Muscle of arm (tissue), 12 donors: ENCODE data around the gene SRL. TPM values are rescaled to one million over a fixed set of nuclear protein-coding genes. Genes with fewer than 3 reads are reported as not detected.
"Not testable (repeated sequence)": the region's sequence is repeated elsewhere in the genome, so short reads cannot be mapped to it uniquely, and the experiment has no call there.

ENCODE experiments used
- DNase-seq: peaks from one replicate; pipeline ENCODE4 v3.0.0-alpha.2; 2013
- polyA plus RNA-seq, 12 donors: library from polyadenylated mRNA; unstranded; fragments of 120-200 nt; gene quantifications; one replicate each; pipeline ENCODE4 v1.2.1, GENCODE V29; 2013; ENCODE audit not compliant: insufficient read length in 12 of 12

Gene SRL
- polyA plus RNA-seq, 12 donors: 146 to 746 (median 542) TPM

DNA sequence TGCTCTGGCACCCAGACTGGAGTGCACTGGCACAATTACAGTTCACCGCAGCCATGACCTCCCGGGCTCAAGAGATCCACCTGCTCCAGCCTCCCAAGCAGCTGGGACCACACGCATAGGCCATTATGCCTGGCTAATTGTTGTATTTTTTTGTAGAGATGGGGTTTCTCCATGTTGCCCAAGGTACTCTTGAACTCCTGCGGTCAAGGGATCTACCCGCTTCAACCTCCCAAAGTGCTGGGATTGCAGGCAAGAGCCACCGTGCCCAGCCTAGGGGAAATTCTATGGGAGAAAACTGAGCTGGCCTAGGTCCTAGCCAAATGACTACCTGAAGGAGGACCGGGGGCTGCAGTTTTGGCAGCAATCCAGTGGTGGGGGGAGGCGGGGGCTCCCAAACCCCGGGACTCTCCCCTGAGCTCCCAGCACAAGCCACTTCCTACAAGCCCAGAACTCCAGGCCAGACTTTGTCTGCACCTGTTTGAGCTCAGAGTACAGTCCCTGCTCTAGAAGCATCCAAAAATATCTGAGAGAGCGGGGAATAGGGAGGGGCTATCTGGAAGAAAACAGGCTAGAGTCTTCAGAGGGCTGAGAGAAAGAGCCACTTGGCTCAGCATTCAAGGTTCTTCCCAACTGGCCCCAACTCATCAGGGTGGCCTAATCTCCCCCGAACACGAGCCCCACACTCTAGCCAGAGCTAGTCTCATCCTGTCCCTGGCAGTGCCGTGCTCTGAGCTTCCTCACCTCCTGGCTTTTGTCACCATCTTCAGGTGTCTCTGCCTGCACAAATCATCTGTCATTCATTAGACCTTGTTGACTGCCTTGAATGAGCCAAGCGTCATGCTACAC lies 9.1 kb downstream of the SRL start:
- peak; percentile 81 for DNase-seq

DNA sequence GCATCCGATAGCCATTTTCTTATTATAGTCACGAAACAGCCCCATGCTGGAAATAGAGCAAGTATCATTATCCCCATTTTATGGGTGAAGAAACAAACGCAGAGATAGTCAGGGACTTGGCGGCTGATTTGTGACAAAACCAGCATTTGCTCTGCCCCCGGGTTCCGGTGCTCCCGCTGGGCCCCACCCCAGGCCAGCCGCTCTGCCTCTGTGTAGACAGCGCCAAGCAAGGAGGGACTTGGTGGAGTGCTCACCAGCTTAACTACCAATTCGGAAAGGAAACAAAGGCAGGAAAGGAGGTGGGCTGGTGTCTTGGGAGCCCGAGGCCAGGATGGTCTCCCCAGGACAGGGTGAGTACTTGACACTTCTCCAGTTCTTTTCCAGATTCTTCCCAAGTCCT lies 10.0 kb downstream of the SRL start:
- DNase-seq: no peak

DNA sequence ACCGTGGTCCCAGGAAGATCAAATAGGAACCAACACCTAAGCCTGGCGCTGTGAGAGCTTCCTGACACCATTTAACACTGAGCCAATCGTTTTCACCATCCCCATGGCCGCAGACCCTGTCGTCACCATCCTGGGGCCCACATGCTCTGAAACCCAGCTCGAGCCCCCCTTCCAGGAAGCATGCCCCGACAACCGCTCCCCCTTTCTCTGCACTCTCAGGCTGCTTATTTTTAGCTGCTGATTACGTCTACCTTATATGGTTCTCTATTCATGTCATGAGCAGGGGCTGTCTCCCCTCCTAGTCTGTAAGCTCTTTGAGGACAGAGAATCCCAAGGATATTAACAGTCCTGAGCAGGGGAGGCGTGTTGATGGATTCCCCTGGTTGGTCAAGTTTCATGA lies 10.5 kb downstream of the SRL start:
- DNase-seq: no peak

DNA sequence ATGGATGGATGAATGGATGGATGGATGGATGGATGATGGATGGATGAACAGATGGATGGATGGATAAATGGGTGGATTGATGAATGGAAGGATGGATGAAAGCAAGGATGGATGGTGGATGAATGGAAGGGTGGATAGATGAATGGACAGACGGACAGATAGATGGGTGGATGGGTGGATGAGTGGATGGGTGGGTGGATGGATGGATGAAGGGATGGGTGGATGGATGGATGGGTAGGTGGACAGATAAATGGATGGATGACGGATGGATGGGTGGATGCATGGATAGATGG lies 14.9 kb downstream of the SRL start:
- DNase-seq: no peak

DNA sequence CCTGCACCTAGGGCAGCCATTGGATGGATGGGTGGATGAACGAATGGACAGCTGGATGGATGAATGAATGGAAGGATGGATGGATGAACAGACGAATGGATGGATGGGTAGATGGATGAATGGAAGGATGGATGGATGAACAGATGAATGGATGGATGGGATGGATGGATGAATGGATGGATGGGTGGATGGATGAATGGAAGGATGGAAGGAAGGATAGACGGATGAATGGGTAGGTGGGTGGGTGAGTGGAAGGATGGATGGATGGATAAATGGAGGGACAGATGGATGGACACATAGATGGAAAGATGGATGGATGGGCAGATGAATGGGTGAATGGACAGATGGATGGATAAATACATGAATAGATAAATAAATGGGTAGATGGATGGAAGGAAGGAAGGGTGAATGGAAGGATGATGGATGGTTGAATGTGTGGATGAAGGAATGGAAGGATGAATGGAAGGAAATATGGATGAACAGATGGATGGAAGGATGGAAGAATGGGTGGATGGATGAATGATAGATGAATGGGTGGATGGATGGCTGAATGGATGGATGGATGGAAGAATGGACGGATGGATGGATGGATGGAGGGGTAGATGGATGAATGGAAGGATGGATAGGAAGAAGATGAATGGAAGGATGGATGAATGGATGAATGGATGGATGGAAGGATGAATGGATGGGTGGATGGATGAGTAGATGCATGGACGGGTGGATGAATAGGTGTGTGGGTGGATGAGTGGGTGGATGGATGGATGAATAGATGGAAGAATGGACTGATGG lies 15.4 kb downstream of the SRL start:
- DNase-seq: no peak

DNA sequence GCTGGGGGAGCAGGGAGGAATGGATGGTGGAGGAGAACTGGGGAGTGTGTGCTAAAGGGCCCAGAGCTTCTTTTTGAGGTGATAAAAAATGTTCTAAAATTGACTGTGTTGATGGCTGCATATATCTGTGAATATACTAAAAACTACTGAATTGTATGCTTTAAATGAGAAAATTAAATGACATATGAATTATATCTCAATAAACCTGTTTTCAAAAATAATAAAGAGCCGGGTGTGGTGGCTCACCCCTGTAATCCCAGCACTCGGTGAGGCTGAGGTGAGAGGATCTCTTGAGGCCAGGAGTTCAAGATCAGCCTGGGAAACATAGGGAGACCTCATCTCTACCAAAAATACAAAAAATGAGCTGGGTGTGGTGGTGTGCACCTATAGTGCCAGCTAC lies 16.8 kb downstream of the SRL start:
- no peak for DNase-seq

DNA sequence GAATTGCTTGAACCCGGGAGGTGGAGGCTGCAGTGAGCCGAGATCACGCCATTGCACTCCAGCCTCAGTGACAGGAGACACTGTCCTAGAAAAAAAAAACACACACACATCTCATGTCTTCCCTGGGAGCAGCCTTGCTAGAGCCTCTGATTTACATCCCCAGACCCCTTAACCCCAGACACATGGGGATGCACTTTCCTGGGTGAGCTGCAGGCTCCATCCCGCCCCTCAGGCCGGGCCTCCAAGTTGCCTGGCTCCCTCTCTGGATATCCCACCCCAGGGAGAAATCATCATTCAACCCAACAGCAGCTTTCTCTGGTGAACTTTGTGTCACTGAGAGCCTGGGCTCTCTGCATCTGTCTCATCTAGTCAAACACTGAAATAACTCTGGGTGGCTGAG lies 21.5 kb downstream of the SRL start:
- no peak for DNase-seq

DNA sequence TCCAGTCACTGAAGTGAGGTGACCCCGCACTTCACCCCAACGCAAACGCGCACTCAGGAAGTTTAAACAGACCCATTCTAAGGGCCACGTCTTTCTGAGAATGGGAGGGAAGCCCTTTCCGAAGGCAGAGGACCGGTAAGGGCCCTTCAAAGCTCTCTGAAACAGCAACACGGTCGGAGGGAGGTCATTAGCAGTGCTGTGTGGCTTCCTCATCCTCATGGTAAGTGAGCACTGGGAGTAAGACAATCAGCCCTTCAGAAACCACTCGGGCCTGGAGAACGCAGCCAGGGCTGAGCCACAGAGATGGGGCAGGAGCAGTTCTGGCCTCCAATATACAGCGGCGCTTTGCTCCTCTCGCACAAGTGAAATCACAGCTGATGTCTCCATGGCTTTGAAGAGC lies 23.7 kb downstream of the SRL start:
- no peak for DNase-seq

DNA sequence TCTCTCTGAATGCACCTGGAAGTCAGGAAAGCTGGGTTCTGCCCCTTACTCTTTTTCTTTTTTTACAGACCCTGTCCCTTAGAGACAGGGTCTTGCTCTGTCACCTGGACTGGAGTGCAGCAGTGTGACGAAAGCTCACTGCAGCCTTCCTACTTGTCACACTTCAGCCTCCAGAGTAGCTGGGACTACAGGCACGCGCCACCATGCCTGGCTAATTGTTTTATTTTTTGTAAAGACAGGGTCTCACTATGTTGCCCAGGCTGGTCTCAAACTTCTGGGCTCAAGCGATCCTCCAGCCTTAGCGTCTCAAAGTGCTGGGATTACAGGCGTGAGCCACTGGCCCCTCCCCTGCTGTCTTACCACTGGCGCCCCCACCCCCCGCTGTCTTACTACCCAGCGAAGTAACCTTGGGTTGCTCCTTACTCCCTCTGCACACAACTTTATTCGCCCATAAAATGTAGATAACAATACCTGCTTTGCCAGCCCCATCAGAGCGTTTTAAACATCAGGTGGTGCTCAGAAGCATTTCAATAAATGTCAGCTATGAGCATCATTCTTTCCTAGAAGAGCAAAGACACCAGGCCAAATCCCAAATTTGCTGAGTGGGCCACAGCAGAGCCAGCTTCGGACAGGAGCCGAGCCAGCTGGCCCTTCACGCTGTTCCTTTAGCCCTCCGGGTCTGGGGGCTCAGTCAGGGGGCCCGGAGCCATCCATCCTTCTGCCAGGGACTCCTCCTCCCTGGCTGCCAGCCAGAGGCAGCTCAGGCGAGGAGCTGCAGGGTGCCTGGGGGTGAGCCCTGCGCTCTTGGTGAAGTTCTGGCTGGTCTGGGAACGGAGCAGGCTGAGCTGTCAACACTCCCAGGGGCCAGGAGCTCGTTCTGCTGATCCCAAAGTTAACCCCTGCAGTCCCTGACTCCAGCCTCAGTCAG lies 24.4 kb downstream of the SRL start:
- DNase-seq: peak; percentile 86

DNA sequence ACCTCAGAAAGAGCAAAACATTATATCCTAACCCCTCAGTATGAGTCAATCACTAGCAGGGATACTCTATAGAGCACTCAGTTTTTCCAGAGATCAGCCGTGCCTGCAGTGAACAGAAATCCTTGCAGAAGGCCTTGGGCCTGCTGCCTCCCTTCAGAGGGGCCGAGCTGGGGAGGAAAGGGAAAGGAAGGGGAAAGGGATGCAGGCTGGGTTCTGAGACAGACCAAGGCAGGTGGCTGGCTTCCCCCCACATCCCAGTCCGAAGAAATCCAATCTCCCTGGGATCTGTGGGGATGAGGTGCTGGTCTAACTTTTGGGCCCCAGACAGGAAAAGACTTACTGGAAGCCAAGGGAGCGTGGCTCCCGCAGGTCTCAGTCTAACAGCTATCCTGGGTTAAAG lies 25.3 kb downstream of the SRL start:
- peak; percentile 64 for DNase-seq

DNA sequence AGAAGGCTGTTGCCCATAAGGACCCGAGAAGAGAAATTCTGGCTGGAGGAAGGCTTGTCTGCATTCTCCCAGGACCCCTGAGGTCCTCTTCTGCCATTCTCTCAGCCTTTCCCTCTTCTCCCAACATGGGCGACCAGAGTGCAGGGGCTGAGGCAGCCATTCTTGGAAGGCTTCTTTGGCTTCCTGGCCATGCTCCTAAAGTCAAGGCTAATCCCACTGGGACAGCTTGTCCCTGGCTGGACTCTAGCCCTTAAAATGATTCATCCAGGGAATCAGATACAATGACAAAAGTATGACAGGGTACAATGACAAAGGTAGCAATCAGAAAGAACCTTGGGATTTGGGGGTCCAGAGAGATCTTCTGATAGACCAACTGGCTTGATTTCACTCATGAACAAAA lies 26.8 kb downstream of the SRL start:
- no peak for DNase-seq

DNA sequence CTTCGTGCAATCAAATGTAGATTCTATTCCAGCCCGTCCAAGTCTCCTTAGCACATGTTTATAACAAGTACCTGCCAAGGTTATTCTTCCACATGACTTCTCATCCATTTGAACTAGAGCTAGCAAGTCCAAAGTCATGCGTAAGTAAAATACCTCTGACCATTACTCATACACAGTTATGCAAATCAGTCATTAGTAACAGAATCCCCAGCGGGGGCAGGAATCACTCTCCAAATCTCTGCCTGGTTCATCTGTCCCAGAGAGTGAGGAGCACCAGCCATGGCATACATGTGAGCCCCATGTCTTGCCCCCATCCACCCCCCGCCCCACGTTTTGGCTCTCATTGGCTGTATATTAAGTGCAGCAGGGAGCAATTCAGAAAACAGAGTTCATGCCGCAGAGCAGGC lies 27.7 kb downstream of the SRL start:
- no peak for DNase-seq

DNA sequence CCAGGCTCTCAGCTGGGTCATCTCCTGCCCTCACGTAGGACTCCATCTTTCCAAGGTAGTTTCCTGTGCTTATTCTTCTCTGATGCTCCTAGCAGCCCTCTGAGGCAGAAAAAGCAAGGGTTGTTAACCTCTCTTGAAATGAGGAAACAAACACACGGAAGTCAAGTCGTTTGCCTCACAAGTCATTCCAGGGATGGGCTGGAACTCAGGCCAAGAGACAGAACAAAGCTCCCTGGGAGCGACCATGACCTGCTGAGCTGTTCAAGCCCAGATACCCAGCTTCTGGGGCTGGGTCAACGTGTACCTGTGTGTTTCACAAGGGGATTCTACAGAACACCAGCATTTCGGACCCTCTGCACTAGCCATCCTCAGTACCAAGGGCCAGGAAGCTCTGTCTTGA lies 28.1 kb downstream of the SRL start:
- DNase-seq: no peak

DNA sequence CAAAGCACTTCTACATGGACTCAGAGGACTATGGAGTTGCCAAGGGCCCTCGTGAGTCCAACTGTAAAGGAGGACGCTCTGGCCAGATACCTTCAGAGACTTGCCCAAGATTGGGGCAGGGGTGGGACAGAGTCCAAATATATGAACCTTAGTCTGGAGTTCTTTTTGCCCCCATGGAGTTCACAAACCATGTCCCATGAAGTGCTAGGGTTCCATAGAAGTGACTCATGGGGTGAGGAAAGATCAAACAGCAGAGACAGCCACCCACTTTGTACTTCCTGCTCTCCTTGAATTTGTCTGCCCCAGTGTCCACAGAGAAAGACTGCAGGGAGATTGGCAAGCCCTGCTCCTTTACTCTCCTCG lies 29.0 kb downstream of the SRL start:
- DNase-seq: no peak

DNA sequence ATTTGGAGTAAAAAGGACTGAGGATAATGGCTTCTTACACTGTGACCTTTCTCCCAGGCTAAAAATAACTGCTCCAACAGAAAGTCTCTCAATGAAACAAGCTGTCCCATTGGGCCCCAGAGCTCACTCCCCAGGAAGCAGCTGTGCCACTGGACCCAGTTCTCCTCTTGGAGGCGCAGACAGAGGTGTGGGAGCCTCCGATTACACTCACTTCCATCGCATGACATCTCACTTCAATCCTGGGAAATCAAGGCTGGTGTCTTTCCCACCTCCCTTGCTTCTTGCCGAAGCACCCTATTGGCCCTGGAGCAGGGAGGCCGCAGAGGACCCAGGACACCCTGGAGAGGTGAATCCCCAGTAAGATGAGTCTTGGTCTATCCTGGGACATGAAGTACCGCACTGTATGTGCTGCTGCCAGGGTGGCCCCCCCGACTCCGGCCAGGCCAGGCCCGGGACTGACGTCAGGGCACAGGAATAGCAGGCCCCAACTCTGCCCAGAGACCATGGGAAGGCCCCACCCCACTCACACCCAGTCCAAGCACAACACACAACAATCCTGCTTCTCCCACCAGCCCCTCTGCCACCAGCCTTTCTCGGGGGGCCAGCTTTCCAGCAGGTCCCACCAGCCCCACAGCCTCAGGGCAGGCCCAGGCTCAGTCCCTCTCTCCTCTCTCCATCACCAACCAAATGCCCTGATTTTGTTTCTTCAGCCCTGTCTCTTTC lies 29.5 kb downstream of the SRL start:
- no peak for DNase-seq

DNA sequence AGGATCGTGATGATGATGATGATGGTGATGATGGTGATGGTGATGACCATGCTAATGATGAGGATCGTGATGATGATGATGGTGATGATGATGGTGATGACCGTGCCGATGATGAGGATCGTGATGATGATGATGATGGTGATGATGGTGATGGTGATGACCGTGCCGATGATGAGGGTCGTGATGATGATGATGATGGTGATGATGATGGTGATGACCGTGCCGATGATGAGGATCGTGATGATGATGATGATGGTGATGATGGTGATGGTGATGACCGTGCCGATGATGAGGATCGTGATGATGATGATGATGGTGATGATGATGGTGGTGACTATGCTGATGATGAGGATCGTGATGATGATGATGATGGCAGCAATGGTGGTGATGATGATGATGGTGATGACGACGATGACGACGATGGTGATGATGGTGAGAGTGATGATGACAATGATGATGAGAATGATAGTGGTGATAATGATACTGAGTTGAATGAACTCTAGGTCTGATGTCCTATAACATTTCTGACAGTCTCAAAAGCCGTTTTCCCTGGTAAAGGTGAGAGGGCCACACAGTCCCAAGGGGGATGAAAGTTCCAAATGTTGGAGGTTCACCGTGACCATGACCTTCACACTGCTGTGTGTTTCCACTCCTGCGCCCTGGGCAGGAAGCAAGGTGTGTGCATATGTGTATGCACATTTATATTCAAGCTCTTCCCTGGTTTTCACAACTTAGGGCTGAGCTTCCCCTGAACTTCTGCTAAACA lies 30.3 kb downstream of the SRL start:
- not testable (repeated sequence) for DNase-seq

DNA sequence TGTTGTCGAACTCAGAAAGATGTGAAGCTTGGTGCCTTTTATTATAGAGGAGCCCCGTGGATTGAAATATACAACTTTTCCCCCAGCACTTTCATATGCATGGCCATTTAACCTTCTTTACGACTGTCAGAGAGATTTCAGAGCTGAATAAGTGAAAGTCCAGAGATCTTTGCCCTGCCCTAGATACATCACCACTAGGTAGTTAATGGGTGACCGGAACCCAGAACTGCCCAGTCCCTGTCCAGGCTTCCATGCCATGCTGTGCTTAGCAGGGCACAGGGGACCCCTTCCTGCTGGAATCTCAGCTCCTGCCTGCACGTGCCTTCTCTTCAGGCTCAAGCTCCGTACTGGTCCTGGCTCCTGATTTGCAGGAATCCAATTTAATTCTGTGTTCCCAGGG lies 32.2 kb downstream of the SRL start:
- no peak for DNase-seq

DNA sequence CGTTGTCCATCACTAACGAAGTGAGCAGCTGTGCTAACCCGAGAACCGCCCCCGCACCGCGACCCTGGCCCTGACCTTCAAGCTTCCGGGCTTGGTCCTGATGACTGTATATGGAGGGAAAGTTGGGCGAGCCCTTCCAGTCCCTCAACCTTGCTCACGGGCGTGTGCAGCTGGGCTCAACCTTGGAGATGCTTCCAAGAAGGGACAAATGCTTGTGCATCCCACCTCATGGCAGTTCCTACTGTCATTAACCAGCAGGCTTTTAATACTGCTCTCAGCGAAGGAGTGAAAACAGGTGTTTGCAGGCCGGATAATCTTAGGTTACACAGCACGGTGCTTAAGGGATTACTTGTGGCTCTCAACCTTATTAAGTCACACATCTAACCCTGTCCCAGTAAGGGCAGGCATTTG lies 33.5 kb downstream of the SRL start:
- DNase-seq: no peak

DNA sequence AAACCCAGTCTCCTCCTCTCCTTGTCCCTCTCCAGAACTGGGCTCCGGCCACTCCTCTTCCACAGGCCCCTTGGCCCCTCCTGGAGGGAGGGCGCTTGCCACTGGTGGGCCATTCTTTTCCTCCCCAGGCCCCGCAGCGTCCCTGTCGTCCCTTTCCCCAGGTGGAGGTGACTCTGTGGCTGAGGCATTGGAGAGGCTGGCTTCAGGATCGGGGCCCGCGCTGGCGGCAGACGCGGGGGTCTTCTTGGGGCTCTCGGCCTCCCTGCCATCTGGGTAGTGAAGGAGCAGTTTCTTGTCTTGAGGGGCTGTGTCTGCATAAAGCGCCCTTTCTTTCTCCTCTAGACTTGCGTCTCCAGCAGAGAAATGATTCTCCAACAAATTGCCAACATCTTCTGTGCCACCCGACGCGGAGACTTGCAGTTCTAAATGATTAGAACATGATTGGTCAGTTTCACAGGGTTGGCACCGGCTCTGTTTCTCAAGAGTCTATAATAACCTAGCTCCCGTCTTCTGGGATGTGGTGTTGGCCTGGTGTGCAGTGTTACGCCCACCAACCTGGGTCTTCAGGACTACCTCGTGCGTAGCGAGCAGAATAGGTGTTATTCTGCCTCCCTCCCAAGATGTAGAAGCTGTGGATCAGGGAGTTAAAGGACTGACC lies 34.1 kb downstream of the SRL start:
- DNase-seq: no peak

DNA sequence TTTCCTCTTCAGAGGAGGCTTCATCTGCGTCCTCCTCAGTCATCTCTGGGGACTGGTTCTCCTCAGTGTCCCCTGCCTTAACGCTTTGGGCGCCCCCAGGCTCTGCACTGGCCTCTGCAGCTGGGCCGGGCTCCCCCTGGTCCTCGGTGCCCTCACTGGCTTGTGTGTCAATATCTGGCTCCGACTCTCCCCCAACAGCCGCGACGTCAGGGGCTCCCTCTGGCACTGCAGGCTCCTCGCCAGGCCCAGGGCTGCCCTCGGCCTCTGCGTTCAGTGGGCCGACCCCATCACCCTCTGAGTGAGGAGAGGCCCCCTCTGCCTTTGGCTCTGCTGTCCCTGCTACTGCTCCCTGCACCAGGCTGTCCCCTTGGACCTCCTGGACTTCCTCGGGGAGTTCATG lies 34.7 kb downstream of the SRL start:
- DNase-seq: no peak

DNA sequence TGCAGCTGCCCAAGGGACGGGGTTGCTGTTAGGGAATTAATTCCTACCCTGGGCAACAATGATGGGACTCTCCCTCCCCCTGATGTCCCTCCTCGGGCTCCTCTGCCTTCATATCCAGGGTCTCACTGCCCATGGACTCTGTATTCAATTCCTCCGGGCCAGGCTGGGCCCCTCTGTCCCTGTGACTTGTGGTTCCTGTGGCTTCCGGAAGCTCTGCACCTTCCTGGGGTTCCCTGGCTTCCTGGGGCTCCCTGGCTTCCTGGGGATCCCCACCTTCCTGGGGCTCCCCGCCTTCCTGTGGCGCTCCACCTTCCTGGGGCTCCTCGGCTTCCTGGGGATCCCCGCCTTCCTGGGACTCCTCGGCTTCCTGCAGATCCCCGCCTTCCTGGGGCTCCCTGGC lies 35.2 kb downstream of the SRL start:
- DNase-seq: no peak
